Lower leg skin (tissue), 4 donors: Measurements from ENCODE around the gene MT1F. TPM values are rescaled to one million over a fixed set of nuclear protein-coding genes. Genes with fewer than 3 reads are reported as not detected.

ENCODE experiments used
- DNase-seq, 2 donors: peaks; one replicate each; pipeline ENCODE4 v3.0.0-alpha.2; 2019; ENCODE audit warnings: low spot score in 2 of 2
- H3K4me3 ChIP-seq: fragments of 200-600 bp; sonication (generic); 2 replicates; pipeline ENCODE4 v1.5.1; 2017; ENCODE audit warnings: mild to moderate bottlenecking, low read depth; ENCODE audit not compliant: poor library complexity, severe bottlenecking
- CTCF ChIP-seq, 3 donors: fragments of 450-650 bp; IDR thresholded peaks; one replicate each; pipeline ENCODE4 v1.5.1; 2016; ENCODE audit warnings: antibody characterized with exemption in 3 of 3, mild to moderate bottlenecking in 3 of 3, moderate library complexity in 2 of 3
- POLR2A ChIP-seq, 2 donors: fragments of 450-650 bp; IDR thresholded peaks; one replicate each; pipeline ENCODE4 v1.6.1; 2016 to 2017; ENCODE audit warnings: antibody characterized with exemption in 2 of 2, mild to moderate bottlenecking in 1 of 2, moderate library complexity in 1 of 2
- WGBS, 2 donors: methylation state at CpG; one replicate each; pipeline ENCODE4 v1.1.5; 2018; 5-methylcytosine and 5-hydroxymethylcytosine counted together
- intact Hi-C: fragments of 100-400 bp; cut with DNase I; formaldehyde crosslinking; loops from one replicate; pipeline ENCODE4 v1.15.0; 2023; ENCODE audit warnings: low total_unique reads
- total RNA-seq, 4 donors: library from RNA; depleted of rRNA; stranded (reverse); fragments of >200 nt; gene quantifications; one replicate each; pipeline ENCODE4 v1.1.0, GENCODE V29; 2016

Gene MT1F
- total RNA-seq, 4 donors from 2014 or later: 2.1 to 17.2 (median 8.3) TPM

GRCh38 chr16:56632848-56633365 lies 24.9 kb upstream of the MT1F start:
- intact Hi-C loops: no loop called here
- TF ChIP-seq CTCF (IDR thresholded peaks at IDR 0.05) (no peak), POLR2A (IDR thresholded peaks at IDR 0.05) (no peak)
- H3K4me3 ChIP-seq: peak overlapping the region; percentile 21
- DNase-seq: no peak
- WGBS, 2 donors: 26 to 39% methylated on average over 6 of the region's 6 CpGs

GRCh38 chr16:56633535-56633934 lies 24.2 kb upstream of the MT1F start:
- WGBS, 2 donors: 32 to 54% methylated on average over 7 of the region's 7 CpGs
- TF ChIP-seq CTCF (IDR thresholded peaks at IDR 0.05): no peak
- intact Hi-C loops: no loop called here
- H3K4me3 ChIP-seq: no peak overlapping the region
- no peak for DNase-seq

- 68 to 79% methylated on average over 40 to 47 of the region's 47 CpGs for WGBS, 2 donors
These were observed 22.9 kb upstream of the MT1F start for GRCh38 chr16:56634715-56635440.

GRCh38 chr16:56635441-56635967 lies 22.3 kb upstream of the MT1F start:
- no peak overlapping the region for H3K4me3 ChIP-seq
- DNase-seq: no peak
- 63 to 67% methylated on average over 29 to 31 of the region's 40 CpGs for WGBS, 2 donors
- intact Hi-C loops: no loop called here
- TF ChIP-seq POLR2A (IDR thresholded peaks at IDR 0.05): no peak

More at GRCh38 chr16:56634715-56635440, 22.9 kb upstream of the MT1F start:
- no peak for DNase-seq
- no peak for TF ChIP-seq POLR2A (IDR thresholded peaks at IDR 0.05)
- no peak for TF ChIP-seq CTCF (IDR thresholded peaks at IDR 0.05)
- intact Hi-C loops: no loop called here
- no peak overlapping the region for H3K4me3 ChIP-seq

- no peak overlapping the region for H3K4me3 ChIP-seq
- TF ChIP-seq CTCF (IDR thresholded peaks at IDR 0.05) (no peak), POLR2A (IDR thresholded peaks at IDR 0.05) (no peak)
- DNase-seq: no peak
- WGBS, 2 donors: 75 to 76% methylated on average over 9 of the region's 9 CpGs
- intact Hi-C loops: no loop called here
These were observed 20.9 kb upstream of the MT1F start for GRCh38 chr16:56636616-56637413.
